Kasumi-1 (cell line): Measurements from ENCODE around the gene MELK.

Experiments
- DNase-seq, 2 experiments: peaks; one replicate each; lab custom pipeline; 2025; lab: John Stamatoyannopoulos, UW

The MELK gene

GRCh38 chr9:36676091-36676490 is 103.4 kb downstream of the MELK start:
- DNase-seq, result no peak

DNA sequence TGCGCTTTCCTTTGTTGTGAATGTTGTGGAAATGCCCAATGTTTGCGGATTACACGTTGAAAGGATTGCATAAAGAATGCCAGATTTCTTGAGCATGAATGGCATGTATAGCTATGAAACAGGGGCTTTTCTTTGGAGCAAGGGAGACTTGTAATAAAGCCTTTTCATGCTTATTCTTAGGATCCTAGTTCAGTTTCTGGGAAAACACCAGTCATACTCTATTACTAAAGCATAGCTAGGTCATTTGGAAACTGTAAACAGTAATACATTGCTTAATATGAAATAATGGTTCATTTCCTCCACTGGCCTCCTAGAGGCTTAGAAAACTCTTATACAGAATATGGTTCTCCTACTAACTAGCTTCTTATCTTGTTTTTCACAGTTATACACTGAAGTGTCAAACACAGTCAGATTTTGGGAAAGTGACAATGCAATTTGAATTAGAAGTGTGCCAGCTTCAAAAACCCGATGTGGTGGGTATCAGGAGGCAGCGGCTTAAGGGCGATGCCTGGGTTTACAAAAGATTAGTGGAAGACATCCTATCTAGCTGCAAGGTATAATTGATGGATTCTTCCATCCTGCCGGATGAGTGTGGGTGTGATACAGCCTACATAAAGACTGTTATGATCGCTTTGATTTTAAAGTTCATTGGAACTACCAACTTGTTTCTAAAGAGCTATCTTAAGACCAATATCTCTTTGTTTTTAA is 104.2 kb downstream of the MELK start:
- DNase-seq, result no peak

DNA sequence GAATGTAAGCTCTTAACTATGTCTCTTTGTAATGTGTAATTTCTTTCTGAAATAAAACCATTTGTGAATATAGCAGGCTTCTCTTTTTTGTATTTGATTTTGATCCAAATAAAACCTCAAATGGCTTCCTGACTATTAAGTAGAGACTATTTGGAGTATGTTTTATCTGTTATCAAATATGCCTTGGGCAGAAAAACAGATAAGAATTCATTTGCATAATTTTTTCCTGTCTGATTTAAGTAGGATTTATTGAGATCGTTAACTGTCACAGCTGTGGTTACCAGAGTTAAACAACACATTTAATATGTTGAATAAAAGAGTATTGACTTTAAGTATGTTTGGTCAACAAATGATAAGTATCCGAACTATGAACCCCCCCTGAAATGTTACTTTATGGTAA is 104.9 kb downstream of the MELK start:
- DNase-seq, result no peak

DNA sequence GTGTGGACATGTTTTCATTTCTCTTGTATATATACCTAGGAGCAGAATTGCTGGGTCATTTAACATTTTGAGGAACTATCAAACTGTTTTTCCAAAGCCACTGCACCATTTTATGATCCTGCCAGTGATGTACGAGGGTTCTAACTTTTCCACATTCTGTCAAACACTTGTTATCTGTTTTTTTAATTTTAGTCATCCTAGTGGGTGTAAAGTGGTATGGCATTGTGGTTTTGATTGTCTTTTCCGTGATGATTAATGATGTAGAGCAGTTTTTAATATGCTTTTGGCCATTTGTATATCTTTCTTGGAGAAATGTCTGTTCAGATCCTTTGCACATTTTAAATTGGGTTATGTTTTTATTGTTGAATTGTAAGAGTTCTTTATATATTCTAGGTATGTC is 107.0 kb downstream of the MELK start:
- peak in 1 of 2 experiments; percentile 15 for DNase-seq

GRCh38 chr9:36686471-36686870 is 113.8 kb downstream of the MELK start:
- no peak for DNase-seq

DNA sequence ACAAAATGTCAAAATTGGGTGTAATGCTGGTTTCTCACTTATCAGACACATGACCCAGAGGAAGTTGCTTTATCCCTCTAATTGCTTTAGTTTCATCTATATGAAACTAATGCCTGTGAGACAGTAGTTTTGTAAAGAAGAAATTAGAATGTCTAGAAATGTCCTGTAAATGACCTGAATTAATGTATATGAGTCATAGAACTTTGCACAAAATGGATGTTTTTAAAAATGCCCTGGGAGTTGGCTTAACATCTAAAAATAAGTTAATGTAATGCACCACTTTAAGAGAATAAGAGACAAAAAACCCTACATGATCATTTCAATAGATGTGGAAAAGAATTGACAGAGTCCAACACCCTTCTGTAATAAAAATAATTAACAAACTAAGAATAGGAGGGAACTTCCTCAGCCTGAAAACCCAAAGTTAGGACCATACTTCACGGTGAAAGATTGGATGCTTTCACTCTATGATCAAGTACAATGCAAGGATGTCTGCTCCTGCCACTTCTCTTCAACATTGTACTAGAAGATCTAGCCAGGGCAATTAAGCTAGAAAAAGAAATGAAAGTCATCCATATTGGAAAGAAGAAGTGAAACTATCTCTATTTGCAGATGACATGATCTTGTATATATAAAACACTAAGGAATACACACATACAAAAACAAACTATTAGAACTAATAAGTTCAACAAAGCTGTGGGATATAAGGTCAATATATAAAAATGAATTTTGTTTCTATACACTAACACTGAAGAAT is 117.9 kb downstream of the MELK start:
- DNase-seq, result no peak

- no peak for DNase-seq
Measured at GRCh38 chr9:36691671-36692070, 119.0 kb downstream of the MELK start.

- no peak for DNase-seq
Measured at GRCh38 chr9:36698984-36699383, 126.3 kb downstream of the MELK start.

DNA sequence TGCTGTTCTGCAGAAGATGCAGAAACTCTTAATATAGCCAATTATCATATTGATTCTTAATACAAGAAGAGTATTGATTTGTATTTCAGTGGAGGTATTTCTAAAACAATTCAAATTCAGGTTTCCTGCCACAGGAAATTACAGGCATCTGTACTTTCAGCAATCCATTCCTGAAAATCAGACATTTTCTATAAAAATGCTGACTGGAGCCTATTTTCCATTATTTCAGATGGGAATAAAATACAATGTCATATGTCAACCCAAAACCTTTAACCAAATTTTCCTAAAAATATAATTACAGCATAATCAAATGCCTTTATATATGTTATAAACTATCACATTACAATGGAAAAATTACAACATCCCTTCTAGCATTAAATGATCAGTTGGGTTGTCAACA is 131.5 kb downstream of the MELK start:
- no peak for DNase-seq

DNA sequence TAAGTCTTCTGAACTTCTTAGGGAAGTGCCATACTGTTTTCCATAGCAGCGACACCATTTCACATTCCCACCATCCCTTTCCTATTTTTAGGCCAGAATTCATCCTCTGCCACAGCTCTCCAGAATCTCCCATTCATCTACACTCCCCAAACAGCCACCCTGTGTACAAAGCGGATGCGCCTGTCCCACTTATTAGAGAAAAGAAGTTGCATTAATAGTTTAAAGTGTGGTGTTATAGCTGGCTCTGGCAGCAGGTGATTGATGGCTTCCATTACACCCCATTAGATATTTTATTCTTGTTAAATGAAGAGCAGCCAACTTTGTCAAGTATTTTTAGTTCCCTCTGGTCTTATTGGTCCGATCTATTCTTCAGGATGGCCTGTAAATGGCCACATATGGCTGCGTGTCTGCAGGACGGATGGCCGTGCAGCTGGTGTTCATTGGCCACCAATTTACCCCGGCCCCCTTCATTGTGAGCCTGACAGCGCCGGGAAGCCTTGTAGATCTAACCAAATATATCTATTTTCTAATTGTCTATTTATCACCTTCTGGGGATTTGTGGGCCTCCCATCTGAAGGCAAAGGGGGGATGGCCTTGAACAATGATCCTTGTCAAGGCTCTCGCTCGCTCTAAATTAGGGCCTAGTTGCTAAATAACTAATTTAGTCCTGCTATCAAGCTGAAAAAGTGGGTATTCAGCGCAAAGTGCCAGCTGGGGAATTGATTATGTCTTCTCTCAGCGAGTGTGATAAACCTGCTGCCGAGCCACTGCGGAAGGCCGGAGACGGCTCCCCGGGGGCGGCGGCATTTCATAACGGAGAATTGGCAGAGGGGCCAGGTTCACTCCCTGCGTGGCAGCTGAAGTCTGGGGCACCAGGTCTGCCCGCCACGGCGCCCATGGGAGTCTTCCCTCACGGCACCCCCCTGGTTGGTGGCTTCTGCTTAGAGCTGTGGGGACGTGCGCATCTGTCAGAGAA is 141.1 kb downstream of the MELK start:
- DNase-seq, result no peak

- DNase-seq, result no peak
Measured at GRCh38 chr9:36716496-36716895, 143.8 kb downstream of the MELK start.

GRCh38 chr9:36717276-36717675 is 144.6 kb downstream of the MELK start:
- DNase-seq, result no peak

DNA sequence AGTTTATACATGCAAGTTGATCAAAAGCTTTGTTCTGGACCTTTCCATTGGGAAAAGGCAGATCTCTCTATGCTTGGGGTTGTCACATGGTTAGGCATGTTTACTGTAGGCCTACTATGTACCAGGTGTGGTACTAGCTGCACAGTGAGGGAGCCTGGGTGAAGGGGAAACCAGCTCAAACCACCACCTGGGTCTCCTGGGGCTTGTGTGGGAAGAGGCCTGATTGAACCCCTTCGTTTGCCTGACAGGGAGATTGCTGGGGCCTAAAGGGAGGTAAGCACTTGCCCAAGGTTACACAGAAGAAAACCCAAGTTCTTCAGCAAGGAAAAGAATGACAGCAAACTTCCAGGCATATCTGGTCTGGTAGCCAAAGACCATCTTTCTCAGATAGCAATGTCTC is 145.9 kb downstream of the MELK start:
- no peak for DNase-seq

- no peak for DNase-seq
Measured at GRCh38 chr9:36720043-36720442, 147.3 kb downstream of the MELK start.

DNA sequence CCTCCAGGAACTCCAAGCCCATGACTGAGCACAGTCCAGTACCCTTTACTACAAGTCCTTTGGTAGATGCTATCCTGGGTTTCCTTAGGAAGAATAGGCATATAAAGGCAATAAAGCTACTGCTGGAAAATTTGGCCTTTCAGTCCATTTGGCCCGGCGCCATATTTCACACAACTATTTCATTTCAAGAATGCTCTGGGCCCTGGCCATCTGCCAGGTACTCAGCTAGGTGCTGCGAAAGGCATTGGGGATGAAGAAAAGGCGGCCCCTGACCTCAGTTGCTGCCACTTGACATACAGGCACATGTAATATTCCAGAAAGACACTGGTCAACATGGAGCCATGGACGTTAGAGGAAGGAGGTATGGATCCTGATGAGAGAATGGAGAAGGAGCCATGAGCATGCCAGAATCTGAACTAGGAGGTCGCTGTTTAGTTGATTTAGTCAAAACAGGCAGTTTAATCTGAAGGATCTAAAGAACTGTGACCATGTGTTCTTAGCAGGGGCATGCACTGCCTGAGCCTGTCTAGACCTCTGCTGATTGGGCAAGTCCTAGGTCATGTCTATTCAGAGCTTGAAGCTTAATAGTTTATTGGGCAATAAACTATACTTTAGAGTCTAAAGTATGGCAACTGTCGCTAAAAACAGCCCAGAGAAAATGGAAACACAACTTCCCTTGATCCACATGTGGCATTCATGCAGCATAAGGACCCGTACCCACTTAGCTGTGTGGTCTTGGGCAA is 149.3 kb downstream of the MELK start:
- no peak for DNase-seq

GRCh38 chr9:36725777-36726356 is 153.2 kb downstream of the MELK start:
- DNase-seq, result no peak
